Stimulated activated CD4-positive, alpha-beta T cell treated with anti-CD3 and anti-CD28 coated beads, Interleukin-1b, Interleukin-23, amount 100 ng/mL, for 48 hours (primary cell): ENCODE results near the gene SNN.
A peak's percentile ranks its signal among the peaks of the same experiment; 100 is the strongest.

Experiments used
- DNase-seq: peaks from one replicate; pipeline ENCODE4 v3.0.0-alpha.2; 2020

SNN gene

GRCh38 chr16:11668623-11669379, 546 bp downstream of the SNN start:
- no peak for DNase-seq

GRCh38 chr16:11669380-11670146, 1.3 kb downstream of the SNN start:
- DNase-seq: no peak

DNA sequence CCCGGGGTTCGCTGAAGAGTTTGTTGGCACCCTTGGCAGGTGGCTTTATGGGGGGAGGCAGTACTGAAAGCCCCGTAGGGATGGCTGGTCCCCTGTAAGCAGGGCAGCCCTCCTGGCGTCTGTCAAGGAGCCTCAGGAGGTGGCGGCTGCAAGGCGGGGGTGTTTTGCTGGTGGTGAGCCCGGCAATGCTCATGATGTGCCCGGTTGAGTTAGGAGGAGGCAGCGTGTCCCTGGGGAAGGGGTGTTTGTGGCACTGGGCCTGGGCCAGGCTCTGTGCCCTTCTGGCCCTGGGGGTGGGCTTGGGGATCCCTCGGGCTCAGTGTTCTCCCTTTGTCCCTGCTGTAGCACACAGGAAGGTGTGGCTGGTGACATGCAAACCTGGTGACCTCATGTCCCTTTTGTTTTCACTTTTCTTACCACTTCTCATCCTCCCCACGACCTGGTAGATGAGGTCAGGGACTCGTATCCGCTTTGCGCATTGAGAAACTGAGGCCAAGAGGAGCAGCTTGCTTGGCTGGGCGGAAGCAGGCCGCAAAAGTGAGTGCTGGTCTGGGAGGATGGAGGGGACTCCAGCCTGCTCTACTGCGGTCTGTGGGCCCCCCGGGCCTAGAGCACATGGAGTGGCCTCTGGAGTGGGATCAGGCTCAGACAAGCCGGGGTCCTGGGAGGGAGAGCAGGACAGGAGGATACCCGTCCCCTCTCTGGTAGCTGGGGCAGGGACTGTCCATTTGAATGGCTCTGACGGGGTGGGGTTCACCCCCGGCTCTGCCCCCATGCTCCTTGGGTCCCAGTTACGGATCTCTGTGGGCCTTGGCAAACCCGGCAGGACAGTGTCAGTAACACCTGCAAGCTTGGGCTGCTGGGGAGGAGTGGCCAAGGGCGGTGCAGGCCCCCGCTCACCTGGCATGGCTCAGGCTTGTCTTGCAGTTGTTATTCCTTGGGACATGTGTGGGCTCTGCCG, 2.2 kb downstream of the SNN start:
- DNase-seq: no peak

GRCh38 chr16:11671271-11671670, 3.0 kb downstream of the SNN start:
- no peak for DNase-seq

DNA sequence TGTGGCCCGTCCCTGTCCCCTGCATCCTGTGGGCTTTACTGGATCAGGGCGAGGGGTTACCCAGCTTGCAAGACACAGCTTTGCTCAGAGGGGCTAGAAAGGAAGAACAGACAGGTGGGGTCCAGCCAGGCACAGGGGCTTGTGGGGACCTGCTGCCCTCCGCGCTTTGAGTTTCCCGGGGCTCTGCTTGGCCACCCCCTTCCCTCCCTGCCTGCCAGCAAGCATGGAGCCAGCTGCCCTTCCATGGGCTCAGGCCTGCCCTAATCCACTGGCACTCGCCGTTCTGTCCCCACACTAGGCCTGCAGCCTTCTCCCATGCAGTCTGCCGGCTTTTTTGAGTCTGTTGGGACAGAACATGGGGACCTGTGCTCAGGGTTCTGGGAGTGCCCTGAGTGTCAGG, 3.4 kb downstream of the SNN start:
- DNase-seq: no peak

- no peak for DNase-seq
Observed at GRCh38 chr16:11672206-11673090, 4.2 kb downstream of the SNN start.

GRCh38 chr16:11673091-11674000, 5.1 kb downstream of the SNN start:
- no peak for DNase-seq

DNA sequence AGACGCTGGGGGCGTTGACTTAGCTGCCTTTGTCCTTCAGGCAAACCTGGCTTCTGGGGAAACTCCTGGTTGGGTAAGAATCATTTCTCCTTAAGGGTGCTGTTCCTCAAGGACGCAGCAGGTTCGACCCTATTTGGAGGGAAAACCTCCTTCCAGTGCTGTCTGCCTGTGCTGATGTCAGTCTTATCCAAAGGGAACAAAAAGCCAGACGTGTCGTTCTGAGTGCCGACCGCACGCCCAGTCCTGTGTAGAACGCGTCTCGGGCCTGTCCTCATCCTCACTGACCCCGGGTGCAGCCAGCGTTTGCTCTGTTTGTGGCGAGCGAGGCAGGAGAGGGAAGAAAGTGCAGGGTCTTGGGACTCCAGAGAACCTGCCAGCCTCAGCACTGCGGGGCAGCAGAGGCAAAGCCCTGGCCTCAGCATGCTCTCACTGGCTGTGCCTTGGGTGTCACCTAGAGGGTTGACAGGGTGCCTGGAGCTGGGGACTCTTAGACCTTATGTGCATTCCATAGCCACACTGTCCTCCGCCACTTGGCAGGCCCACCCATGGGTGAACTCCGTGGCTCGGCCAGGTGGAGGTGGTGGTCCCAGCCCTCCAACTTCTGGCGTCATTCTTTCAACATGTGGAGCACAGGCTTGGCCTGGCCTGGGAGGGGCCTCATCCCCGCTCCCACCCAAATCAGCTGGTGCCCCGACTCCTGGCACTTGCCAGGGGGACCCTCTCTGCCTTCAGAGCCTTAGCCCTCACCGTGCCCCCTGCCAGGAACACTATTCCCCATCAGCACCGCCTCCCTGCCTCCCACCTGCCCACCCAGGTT, 6.0 kb downstream of the SNN start:
- no peak for DNase-seq

DNA sequence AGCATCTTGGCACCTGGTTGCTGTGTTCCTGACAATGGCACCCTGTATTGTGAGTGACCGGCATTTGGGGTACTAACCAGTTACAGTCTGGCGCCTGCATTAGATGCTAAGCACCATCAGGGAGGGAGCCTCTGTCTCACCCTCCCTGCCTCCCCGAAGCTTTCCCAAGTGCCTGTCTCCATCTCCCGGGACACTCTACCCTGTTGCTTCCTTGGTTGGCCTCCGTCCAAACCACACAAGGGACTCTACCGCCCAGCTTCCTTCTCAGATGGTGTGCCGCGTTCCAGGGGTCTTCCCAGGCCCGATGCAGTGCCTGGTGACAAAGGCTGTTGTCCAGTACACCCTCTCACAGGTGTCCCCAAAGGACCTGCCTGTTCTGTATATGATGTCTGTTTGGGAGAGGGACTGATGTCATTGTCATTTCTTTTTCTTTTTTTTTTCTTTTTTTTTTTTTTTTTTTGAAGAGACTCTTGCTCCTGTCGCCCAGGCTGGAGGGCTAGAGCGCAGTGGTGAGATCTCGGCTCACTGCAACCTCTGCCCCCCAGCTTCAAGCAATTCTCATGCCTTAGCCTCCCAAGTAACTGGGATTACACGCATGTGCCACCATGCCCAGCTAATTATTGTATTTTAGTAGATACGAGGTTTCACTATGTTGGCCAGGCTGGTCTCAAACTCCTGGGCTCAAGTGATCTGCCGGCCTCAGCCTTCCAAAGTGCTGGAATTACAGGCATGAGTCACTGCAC, 6.7 kb downstream of the SNN start:
- DNase-seq: no peak

- peak; percentile 47 for DNase-seq
Observed at GRCh38 chr16:11675561-11676511, 7.6 kb downstream of the SNN start.

DNA sequence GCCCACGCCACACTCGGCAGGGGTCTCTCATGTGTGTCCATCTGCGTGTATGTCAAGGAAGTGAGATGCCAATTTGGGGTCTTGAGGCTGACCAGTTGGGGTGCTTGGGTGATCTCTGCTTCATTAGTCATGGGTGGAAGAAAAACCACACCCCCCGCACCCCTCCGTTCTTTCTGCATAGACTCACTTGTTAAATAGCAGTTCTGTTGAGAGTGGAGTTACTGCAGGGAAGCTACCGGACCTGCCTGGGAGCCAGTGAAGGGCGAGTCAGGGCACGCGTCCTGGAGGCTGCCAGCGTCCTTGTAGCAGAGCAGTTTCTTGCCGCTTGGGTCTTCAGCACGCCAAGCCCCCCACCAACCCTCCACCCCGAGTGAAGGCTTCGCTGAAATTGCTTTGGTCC, 8.5 kb downstream of the SNN start:
- no peak for DNase-seq

DNA sequence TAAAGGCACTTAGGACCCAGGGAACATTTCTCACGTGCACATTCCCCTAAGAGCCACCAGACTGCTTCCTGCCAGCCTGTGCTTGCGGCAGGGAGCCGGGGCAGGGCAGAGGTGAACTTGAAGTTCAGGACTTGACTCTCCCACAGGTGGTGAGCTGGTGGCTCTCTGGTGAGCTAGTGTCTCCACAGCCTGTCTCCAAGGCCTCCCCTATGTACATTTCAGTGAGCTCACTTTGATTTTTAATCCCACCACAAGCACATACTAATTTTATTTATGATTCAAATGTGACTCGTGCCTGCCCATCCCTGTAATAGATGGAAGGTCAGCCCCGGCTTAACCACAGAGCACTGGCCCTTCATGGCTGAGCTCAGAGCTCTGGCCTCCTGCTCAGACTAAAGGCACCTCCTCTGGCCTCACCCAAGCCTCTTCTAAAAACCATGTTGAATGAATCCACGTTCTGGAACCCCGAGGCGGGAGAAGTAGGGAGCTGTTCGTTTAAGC, 9.2 kb downstream of the SNN start:
- DNase-seq: no peak

DNA sequence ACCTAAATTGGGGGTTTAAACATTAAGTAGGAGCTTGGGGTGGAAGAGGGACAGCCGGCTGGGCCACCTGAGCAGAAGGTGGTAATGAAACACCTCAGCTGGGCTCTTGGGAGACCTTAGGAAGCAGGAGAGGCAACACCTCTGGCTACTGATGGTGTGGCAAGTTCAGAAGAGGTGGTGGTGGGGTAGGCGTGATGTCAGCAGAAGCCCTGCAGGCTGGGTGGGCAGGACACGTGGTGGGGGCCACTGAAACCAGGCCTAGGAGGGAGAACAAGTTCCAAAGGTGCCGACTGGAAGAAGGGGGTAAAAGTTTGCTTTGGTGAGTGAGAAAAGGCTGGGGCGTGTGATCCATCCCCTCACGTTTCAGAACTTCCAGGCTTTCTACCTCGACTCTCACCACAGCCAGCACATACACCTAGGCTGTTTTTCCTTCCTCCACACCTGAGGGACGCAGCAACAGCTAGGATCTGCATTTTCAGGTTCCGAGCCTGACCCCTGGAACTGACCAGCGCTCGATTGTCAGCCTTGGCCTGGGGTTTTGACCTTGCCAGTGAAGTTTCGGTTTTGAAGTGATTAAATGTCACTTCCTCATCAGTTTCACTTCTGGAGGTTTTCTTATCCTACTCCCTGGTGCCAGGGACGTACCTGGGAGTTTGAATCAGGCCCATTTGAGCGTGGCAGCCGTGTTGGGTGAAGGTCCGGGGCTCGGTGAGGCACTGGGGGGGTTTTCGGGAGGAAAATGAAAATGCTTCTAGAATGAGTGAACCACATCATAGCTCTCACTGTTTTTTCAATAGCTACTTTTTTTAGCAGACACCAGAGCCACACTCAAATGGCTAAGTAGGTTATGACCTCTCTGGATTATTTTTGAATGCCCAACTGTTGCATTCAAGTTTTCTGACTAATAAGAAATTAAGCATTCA, 10.0 kb downstream of the SNN start:
- no peak for DNase-seq

DNA sequence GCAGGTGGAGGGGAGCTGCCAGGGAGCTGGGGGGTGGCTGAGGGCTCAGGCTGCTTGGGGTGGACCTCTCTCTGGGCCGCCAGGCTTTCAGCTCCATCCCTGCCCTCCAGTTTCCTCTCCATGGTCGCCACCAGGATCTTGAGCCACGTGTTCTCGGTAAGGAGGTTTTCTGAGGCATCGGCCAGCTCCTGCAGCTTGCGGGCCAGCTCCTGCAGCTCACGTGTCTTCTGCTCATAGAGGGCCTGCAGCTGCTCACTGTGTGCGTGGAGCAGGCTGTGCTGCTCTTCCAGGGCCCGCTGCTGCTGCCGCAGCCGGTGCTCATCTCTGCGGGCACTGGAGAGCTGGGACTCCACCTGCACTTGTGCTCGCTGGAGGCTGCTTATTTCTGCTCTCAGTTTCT, 11.0 kb downstream of the SNN start:
- DNase-seq: no peak

GRCh38 chr16:11679941-11680911, 12.0 kb downstream of the SNN start:
- no peak for DNase-seq

- DNase-seq: no peak
Observed at GRCh38 chr16:11681556-11681955, 13.3 kb downstream of the SNN start.
